ENCODE results near the gene GIMD1.
"Not testable (repeated sequence)": the region's sequence is repeated elsewhere in the genome, so short reads cannot be mapped to it uniquely, and the experiment has no call there.

The GIMD1 gene

GRCh38 chr4:106347167-106347566 is 21.4 kb downstream of the GIMD1 start:
- DNase-seq: no peak

- no peak for DNase-seq
These were observed 24.0 kb downstream of the GIMD1 start for GRCh38 chr4:106344647-106344970.

GRCh38 chr4:106343865-106344646 is 24.5 kb downstream of the GIMD1 start:
- no peak for DNase-seq

- DNase-seq: no peak
These were observed 27.8 kb downstream of the GIMD1 start for GRCh38 chr4:106340774-106341173.

- no peak for DNase-seq
These were observed 29.1 kb downstream of the GIMD1 start for GRCh38 chr4:106339431-106339830.

GRCh38 chr4:106338671-106339070 is 29.9 kb downstream of the GIMD1 start:
- no peak for DNase-seq

GRCh38 chr4:106337916-106338315 is 30.7 kb downstream of the GIMD1 start:
- no peak for DNase-seq

- DNase-seq: no peak
These were observed 32.0 kb downstream of the GIMD1 start for GRCh38 chr4:106336618-106337017.

GRCh38 chr4:106334741-106335470 is 33.7 kb downstream of the GIMD1 start:
- no peak for DNase-seq

GRCh38 chr4:106333186-106333585 is 35.4 kb downstream of the GIMD1 start:
- DNase-seq: no peak

GRCh38 chr4:106329041-106329618 is 39.4 kb downstream of the GIMD1 start:
- no peak for DNase-seq

GRCh38 chr4:106325800-106326199 is 42.8 kb downstream of the GIMD1 start:
- no peak for DNase-seq

GRCh38 chr4:106323119-106323518 is 45.5 kb downstream of the GIMD1 start:
- no peak for DNase-seq

GRCh38 chr4:106321814-106322213 is 46.8 kb downstream of the GIMD1 start:
- DNase-seq: not testable (repeated sequence)

- not testable (repeated sequence) for DNase-seq
These were observed 47.4 kb downstream of the GIMD1 start for GRCh38 chr4:106321168-106321567.

- no peak for DNase-seq
These were observed 48.3 kb downstream of the GIMD1 start for GRCh38 chr4:106320235-106320634.

- DNase-seq: no peak
These were observed 50.1 kb downstream of the GIMD1 start for GRCh38 chr4:106318511-106318910.

GRCh38 chr4:106317815-106318214 is 50.8 kb downstream of the GIMD1 start:
- no peak for DNase-seq

- DNase-seq: no peak
These were observed 51.7 kb downstream of the GIMD1 start for GRCh38 chr4:106316773-106317409.

GRCh38 chr4:106315968-106316772 is 52.4 kb downstream of the GIMD1 start, which contains the start of the genes AIMP1 and TBCK:
TSS of gene AIMP1 (plus strand) at chr4:106316550. CDS start at chr4:106325010, 8,460 bp downstream.
TSS of gene TBCK (minus strand) at chr4:106316209. CDS start at chr4:106308960, 7,249 bp downstream.
- peak; percentile 88 for DNase-seq

- DNase-seq: peak; percentile 48
These were observed 53.1 kb downstream of the GIMD1 start for GRCh38 chr4:106315476-106315967.

GRCh38 chr4:106314960-106315359 is 53.6 kb downstream of the GIMD1 start:
- no peak for DNase-seq

Measured in stimulated activated CD4-positive, alpha-beta T cell treated with anti-CD3 and anti-CD28 coated beads, Interleukin-15, amount 100 ng/mL, for 24 hours (primary cell).